Occipital lobe (tissue), 2 donors: ENCODE data around the gene IL1A. TPM values are rescaled to one million over a fixed set of nuclear protein-coding genes. Genes with fewer than 3 reads are reported as not detected.

ENCODE experiments used
- DNase-seq: peaks from one replicate; lab custom pipeline; 2025; lab: John Stamatoyannopoulos, UW
- total RNA-seq: library from RNA; depleted of rRNA; stranded (reverse); fragments of >200 nt; gene quantifications from one replicate; pipeline ENCODE4 v1.2.3, GENCODE V29; 2014

IL1A gene
- total RNA-seq, 1 donor from 2014 or later, result not detected

DNA sequence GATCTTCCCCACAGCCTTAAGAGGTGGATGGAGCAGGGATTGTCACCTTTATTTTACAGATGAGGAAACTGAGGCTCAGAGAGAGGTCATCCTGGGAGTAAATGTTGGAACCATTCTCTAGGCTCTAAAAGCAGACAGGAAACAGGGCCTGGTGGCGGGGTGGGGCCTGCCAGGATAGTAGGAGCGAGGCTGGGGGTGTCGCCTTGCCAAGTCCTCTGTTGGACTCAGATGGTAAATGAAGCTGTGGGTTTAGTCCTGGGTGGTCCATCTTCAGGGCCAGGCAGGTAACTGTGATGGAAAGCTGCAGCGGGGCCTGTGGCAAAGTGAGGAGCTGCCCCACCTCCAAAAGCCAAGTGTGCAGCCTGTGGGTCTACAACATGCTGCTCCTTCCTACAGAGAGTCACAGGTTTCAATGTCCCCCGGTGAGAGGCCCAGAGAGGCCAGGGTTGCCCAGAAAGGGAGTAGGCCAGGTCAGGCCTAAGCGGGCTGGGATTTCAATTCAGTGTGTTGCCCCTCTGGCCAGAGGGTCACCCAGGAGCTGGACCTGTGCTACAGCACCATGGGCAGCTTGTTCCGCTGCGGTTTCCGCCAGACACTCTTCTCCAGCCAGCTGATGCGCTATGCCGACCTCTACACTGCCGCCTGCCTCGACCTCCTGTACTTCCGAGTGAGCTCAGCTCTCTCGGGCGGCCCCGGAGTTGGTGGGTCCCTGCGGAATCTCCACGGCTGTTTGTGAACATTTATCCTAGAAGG, 56.8 kb downstream of the IL1A start:
- DNase-seq, result no peak

DNA sequence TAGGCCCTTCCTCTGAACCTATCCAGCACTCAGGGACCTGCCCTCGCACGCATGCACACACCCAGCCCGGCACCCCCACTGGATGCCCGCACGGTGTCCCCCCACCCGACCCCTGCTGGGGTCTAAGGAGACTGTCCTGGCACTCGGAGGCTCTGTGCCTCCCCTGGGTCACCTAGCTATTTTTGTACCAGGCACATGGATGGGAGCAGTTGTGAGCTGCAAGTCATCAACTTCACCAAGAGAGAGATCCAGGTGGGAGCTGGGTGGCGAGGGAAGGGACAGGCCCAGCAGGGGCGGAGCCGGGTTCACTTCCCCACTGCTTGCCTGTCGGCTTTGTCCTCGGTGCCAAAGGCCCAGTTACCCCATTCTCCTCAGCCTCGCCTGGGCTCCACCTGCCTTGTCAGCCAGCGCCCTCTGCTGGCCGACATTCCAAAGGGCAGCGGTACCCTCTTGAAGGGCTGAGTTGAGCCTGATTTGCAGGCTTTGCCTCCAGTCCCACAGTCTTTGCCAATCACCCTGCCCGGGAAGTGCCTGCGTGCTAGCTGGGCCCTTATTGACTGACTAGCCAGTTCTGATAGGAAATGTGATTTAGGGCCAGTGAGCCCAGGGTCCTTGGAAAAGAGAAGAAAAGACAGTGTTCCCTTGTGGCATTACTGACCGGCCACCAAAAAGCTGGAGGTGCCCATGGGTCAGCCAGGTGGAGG, 57.7 kb downstream of the IL1A start:
- peak; percentile 83 for DNase-seq

DNA sequence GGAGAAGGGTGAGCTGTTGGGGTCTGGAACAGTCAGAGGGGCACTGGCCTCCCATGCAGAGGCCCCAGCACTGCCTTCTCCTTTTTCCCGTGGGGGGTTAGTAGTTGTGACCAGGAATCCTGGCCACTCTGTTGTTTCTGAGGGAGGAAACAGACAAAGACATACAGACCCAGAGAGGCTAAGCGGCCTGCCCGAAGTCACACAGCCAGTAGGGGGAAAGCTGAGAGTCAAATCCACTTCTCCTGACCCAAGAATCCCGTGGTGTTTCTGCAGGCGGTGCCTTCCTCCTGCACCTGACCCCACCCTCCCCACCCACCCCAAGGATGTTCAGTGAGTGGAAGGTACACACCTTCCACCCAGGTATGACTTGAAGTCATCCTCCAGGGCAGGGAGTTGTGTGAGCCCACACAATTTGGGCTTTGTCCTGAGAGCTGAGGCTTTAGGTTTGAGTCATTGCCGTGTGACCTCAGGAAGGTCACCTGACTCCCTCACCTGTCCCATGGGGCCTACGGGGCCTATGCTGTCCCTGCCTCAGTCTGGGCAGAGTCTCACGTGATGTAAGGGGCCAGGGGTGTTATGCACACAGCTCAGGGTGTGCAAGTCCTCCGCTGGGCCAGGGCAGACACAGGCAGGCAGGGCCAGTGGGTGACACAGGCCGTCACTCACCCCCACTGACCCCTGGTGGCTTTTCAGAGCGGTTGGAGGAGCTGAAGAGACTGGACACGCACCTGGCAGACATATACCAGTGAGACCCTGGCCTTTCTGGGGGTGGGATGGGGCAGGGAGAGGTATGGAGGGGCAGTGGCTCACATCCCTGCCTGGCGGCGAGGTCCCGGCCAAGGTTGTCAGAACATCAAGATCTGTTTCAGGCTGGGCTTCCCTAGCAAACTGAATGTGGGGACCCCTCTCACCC, 58.5 kb downstream of the IL1A start:
- DNase-seq, result no peak

DNA sequence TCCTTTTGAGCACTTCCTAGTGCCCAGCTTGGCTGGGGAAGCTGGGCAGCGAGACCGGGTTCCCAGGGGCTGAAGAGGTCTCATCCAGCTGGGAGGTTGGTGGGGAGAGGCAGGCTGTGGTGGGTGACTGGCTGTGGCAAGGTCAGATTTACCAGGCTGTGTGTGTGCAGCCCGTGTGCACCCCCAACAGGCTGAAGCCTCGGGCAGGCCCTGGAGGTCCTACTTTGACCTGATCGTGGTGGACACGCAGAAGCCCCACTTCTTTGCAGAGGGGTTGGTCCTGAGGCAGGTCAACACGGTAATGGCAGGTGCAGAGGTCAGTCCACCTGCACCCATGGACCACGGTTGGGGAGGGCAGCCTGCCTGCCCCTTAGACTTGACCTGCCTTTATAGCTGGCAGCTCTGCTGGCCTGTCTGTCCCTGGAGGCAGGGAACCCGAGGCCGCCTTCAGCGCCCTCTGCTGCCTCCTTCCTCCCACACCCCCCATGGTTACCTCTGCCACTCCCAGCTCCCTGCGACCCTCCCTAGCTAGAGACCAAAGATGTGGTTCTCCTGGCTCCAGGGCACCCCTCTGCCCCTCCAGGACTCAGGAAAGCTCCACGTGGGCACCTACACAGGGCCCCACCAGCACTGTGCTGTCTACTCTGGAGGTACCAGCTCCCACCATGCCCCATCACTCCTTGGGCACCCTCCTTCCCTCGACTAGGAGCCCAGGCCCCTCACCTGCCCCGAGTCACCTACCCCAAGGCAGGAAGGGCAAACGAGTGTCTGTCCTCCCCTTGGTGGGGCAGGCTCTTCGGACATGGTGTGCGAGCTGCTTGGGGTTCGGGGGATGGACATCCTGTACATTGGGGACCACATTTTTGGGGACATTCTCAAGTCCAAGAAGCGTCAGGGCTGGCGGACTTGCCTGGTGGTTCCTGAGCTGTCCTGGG, 59.4 kb downstream of the IL1A start:
- DNase-seq, result no peak

DNA sequence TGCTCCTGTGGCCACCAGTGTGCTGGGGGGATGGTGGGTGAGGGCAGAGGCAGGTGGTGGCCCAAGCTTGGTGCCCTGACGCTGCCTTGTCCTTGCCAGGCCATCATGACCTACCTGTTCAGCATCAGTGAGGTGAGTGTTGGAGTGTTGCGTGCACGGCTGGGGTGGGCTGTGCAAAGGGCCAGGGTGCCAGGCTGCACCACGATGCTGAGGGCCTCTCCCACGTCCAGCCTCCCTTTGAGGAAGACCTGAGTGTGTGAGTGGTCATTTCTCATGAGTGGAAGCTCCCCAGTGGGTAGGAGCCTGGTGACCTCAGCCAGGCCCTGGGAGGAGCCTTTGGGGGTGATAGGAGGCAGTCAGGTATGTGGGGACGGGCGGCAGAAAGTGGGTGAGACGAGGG, 60.3 kb downstream of the IL1A start:
- no peak for DNase-seq

Other genes starting within 250 kb of the IL1A start
- gene POLR1B, start 242.0 kb downstream of the IL1A start, total RNA-seq, result 31.5 TPM
- gene CHCHD5, start 199.9 kb downstream of the IL1A start, total RNA-seq, result 4.8 TPM
- 34.2 TPM for gene SLC20A1, start 138.6 kb downstream of the IL1A start, total RNA-seq
- gene NT5DC4, start 63.5 kb downstream of the IL1A start, total RNA-seq, result not detected
- 2.2 TPM for gene CKAP2L, start 19.9 kb downstream of the IL1A start, total RNA-seq
- gene IL1B, start 52.3 kb upstream of the IL1A start, total RNA-seq, result 0.78 TPM
- gene IL37, start 126.7 kb upstream of the IL1A start, total RNA-seq, result not detected
- gene IL36G, start 193.5 kb upstream of the IL1A start, total RNA-seq, result not detected
- not detected for gene IL36A, start 221.0 kb upstream of the IL1A start, total RNA-seq